Effector memory CD4-positive, alpha-beta T cell (primary cell): ENCODE results near the gene FAM24B.
"Not testable (repeated sequence)": the region's sequence is repeated elsewhere in the genome, so short reads cannot be mapped to it uniquely, and the experiment has no call there.

ENCODE experiments used
- DNase-seq, 3 donors: peaks; one replicate each; pipeline ENCODE4 v3.0.0-alpha.2; 2020
- H3K27ac ChIP-seq: 2 replicates; pipeline ENCODE4 v1.7.0; 2013; ENCODE audit warnings: mild to moderate bottlenecking, low read length, moderate library complexity; ENCODE audit not compliant: insufficient read depth, poor library complexity, severe bottlenecking
- H3K27me3 ChIP-seq: replicated peaks from 2 replicates; pipeline ENCODE4 v1.7.0; 2013; ENCODE audit warnings: mild to moderate bottlenecking, low read length; ENCODE audit not compliant: insufficient read depth, control insufficient read depth, poor library complexity, severe bottlenecking
- H3K36me3 ChIP-seq: 2 replicates; pipeline ENCODE4 v1.7.0; 2013; ENCODE audit warnings: mild to moderate bottlenecking, low read length, moderate library complexity; ENCODE audit not compliant: control insufficient read depth, insufficient read depth
- H3K4me1 ChIP-seq: 2 replicates; pipeline ENCODE4 v1.7.0; 2013; ENCODE audit warnings: low read length, mild to moderate bottlenecking; ENCODE audit not compliant: control insufficient read depth, insufficient read depth, poor library complexity, severe bottlenecking
- H3K4me3 ChIP-seq: 2 replicates; pipeline ENCODE4 v1.7.0; 2013; ENCODE audit warnings: low read length, low read depth, mild to moderate bottlenecking; ENCODE audit not compliant: insufficient read depth, poor library complexity, severe bottlenecking
- H3K9me3 ChIP-seq: 2 replicates; pipeline ENCODE4 v1.7.0; 2013; ENCODE audit warnings: mild to moderate bottlenecking, low read length, moderate library complexity; ENCODE audit not compliant: control insufficient read depth
- total RNA-seq, 3 donors: gene quantifications; one replicate each; lab custom pipeline; 2026; lab: John Stamatoyannopoulos, UW

The FAM24B gene, protein sequence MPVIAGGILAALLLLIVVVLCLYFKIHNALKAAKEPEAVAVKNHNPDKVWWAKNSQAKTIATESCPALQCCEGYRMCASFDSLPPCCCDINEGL
- 1.8 to 2.9 (median 2.7) reads per million in 3 donors for total RNA-seq

GRCh38 chr10:122879339-122880273 lies at the start of gene FAM24B:
TSS of gene FAM24B (minus strand) at chr10:122879581. CDS start at chr10:122850515, 29,066 bp downstream.
- DNase-seq: peak; percentile 87 to 96 (median 90)
- H3K27me3 ChIP-seq: no peaks in the 10 kb centered on the region
- peak within 1 kb of the TSS; percentile 75 for H3K27ac ChIP-seq
- H3K36me3 ChIP-seq: no peaks in the 10 kb centered on the region
- H3K4me1 ChIP-seq: no peaks in the 10 kb centered on the region
- peak within 1 kb of the TSS; percentile 74 for H3K4me3 ChIP-seq
- H3K9me3 ChIP-seq: no peaks in the 10 kb centered on the region

- Histone ChIP-seq H3K27me3 (no peaks in the 10 kb centered on the region), H3K4me3 (no peak overlapping the region), H3K4me1 (no peaks in the 10 kb centered on the region), H3K27ac (no peak overlapping the region), H3K9me3 (no peaks in the 10 kb centered on the region), H3K36me3 (no peaks in the 10 kb centered on the region)
- no peak for DNase-seq
Measured at GRCh38 chr10:122915700-122916099, 36.3 kb upstream of the FAM24B start.

- Histone ChIP-seq H3K36me3 (no peaks in the 10 kb centered on the region), H3K9me3 (no peaks in the 10 kb centered on the region), H3K27me3 (no peaks in the 10 kb centered on the region), H3K4me1 (no peaks in the 10 kb centered on the region), H3K4me3 (no peak overlapping the region), H3K27ac (no peak overlapping the region)
- peak in 2 of 3 donors; percentile 14 to 31 for DNase-seq
Measured at GRCh38 chr10:122911889-122912484, 32.6 kb upstream of the FAM24B start.

GRCh38 chr10:122910310-122910709 lies 30.9 kb upstream of the FAM24B start, which contains the start of gene FAM24A:
TSS of gene FAM24A (plus strand) at chr10:122910610. CDS start at chr10:122911635, 1,025 bp downstream.
- Histone ChIP-seq H3K4me1 (no peaks in the 10 kb centered on the region), H3K4me3 (no peak within 1 kb of the TSS), H3K27ac (no peak within 1 kb of the TSS), H3K36me3 (no peaks in the 10 kb centered on the region), H3K27me3 (no peaks in the 10 kb centered on the region), H3K9me3 (no peaks in the 10 kb centered on the region)
- no peak for DNase-seq

DNA sequence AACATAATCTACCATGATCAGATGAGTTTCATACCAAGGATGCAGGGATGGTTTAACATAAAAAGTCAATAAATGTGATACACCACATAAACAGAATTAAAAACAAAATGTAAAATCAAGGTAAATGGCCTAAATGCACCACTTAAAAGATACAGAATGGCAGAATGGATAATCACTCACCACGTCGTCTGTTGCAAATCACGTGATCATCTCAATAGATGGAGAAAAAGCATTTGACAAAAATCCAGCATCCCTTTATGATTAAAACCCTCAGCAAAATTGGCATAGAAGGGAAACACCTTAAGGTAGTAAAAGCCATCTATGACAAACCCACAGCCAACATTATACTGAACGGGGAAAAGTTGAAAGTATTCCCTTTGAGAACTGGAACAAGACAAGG lies 24.5 kb upstream of the FAM24B start:
- not testable (repeated sequence) for H3K27ac ChIP-seq, H3K4me3 ChIP-seq, DNase-seq, H3K4me1 ChIP-seq, H3K36me3 ChIP-seq, H3K9me3 ChIP-seq, H3K27me3 ChIP-seq

DNA sequence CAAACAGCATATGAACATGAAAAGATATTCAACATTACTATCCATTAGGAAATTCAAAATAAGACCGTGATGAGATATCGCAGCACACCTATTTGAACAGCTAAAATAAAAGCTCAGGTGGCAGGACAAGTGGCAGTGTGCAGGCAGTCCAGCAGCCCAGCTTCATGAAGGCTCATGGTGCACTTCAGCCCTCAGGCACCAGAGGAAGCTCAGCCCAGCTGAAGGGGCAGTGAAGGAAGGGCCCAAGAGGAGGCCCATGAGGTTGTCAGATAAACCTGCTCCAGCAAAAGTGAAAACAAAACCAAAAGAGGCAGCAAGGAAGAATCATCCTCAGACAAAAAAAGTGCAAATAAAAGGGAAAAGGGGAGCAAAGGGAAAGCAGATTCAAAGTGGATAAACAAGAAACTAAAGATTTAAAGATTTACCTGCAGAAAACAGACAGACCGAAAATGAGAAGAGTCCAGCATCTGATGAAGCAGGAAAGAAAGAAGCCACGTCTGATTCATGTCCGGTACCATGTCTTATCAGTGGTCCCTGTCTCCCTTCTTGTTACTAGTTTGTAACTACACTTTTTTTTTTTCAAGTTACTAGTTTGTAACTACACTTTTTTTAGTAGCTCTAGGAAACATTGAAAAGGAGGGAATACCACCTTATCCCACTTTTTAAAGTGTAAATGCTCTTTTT lies 15.0 kb upstream of the FAM24B start:
- H3K27ac ChIP-seq: no peak overlapping the region
- H3K27me3 ChIP-seq: no peaks in the 10 kb centered on the region
- no peak for DNase-seq
- H3K4me3 ChIP-seq: no peak overlapping the region
- H3K36me3 ChIP-seq: no peaks in the 10 kb centered on the region
- H3K4me1 ChIP-seq: no peaks in the 10 kb centered on the region
- H3K9me3 ChIP-seq: no peaks in the 10 kb centered on the region

DNA sequence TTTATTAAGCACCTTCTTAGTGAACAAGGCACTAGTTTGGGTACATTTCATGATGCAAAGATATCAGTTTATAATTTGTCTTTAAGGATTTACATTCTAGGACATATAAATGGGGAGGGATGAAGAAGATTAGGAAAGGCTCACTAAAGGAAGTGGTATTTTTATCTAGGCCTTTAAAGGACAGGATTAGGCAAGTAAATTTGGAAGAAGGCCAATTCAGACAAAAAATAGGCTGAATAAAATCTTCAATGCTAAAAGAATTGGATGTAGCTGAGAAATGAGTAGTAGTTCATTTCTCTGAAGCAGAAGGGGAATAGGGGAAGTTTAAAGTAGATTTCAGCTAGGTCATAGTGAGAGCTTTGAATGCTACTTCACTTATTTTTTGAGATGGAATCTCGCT lies 4.8 kb upstream of the FAM24B start:
- Histone ChIP-seq H3K27ac (no peak overlapping the region), H3K4me1 (no peaks in the 10 kb centered on the region), H3K9me3 (no peaks in the 10 kb centered on the region), H3K4me3 (no peak overlapping the region), H3K27me3 (no peaks in the 10 kb centered on the region), H3K36me3 (no peaks in the 10 kb centered on the region)
- DNase-seq: no peak

- Histone ChIP-seq H3K27me3 (no peaks in the 10 kb centered on the region), H3K27ac (no peak overlapping the region), H3K36me3 (no peaks in the 10 kb centered on the region), H3K4me3 (no peak overlapping the region), H3K9me3 (no peaks in the 10 kb centered on the region), H3K4me1 (no peaks in the 10 kb centered on the region)
- no peak for DNase-seq
Measured at GRCh38 chr10:122882766-122883165, 3.4 kb upstream of the FAM24B start.

- peak overlapping the region; percentile 62 for H3K27ac ChIP-seq
- no peaks in the 10 kb centered on the region for H3K4me1 ChIP-seq
- no peaks in the 10 kb centered on the region for H3K9me3 ChIP-seq
- peak overlapping the region; percentile 74 for H3K4me3 ChIP-seq
- no peaks in the 10 kb centered on the region for H3K36me3 ChIP-seq
- no peaks in the 10 kb centered on the region for H3K27me3 ChIP-seq
- no peak for DNase-seq
Measured at GRCh38 chr10:122878799-122879338, 512 bp downstream of the FAM24B start.
